GM21447 (cell line): ENCODE results near the gene HOXC4.

Source experiments
- ATAC-seq: cut with Tn5 transposase; IDR thresholded peaks from one replicate; pipeline ENCODE4 v1.9.1; 2021; ENCODE audit not compliant: unreplicated experiment

The HOXC4 gene

DNA sequence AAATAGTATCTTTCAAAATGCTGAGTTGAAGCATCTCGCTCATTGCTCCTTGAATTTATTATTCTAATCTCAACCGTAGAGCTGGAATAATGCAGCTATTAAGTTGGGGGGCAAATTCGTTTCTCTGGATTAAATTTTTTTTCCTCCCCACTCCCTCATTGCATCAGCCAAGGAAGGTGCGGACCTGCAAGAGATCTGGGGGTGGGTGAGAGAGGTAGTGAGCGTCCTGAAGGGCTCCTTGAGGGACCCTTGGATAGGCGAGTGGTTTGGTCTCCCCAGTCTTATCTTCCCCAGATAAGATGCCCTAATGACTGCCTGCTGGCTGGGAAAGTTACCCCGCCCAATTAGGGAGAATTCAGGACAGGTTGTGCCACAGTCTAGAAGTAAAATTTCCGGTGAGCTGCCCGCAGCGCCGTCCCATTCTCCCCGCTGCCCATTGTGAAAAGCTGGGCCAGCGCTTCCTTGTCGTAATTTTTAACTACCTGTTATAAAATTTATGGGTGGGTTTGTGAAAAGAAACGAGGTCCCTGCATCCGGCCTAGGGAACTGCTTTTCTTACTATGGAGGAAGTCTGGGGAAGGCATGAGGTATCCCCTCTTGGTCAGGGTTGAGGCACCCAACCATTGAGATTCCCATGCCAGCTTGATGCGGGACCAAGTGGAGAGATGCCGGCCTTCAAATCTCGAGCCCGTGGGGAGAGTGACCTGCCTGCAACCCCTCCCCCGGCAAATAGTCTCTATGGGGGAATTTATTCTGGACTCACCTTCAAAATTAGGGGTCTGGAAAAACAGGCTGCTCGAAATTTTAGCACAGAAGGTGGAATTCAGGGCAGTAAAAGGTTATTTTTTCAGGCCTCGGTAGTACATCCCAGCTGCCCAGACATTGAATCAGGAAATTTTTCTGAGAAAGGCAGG lies 38.4 kb upstream of the HOXC4 start:
- ATAC-seq: no peak

DNA sequence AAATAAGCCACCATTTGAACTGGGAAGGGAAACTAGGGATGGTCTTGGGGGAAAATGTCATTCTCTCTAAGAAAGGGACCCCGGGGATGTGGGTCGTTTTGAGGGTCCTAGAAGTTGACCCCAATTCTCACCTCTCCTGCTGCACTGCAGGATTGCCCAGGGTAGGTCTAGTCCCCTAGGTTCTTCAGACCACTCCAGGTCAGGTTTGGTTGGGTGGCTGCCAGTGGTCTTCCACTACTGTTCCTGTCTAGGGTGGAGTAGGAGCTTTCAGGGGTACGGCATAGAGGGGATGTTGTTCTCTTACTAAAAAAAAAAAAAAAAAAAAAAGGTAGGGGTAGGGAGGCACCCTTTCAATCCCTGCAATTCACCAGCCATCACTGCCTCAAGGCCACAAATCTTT lies 37.6 kb upstream of the HOXC4 start:
- no peak for ATAC-seq

DNA sequence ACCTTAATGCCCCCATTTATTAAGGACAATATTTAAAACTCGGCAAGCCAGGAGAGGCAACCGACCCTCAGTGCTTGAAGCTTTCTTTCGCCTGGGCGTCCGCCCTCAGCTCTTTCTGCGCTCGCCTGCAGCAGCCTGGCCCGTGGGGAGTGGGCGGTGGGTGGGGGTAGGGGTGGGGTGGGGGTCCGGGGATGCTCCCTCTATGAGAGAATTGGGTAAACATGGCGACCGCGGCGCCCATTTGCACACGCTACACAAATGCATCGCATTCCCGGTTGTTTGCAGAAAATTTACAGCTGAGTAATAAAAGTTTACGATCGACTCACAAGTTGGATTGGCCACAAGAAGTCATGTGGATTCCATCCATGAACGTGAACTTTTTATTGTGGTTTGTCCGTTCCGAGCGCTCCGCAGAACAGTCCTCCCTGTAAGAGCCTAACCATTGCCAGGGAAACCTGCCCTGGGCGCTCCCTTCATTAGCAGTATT lies 37.1 kb upstream of the HOXC4 start:
- no peak for ATAC-seq

DNA sequence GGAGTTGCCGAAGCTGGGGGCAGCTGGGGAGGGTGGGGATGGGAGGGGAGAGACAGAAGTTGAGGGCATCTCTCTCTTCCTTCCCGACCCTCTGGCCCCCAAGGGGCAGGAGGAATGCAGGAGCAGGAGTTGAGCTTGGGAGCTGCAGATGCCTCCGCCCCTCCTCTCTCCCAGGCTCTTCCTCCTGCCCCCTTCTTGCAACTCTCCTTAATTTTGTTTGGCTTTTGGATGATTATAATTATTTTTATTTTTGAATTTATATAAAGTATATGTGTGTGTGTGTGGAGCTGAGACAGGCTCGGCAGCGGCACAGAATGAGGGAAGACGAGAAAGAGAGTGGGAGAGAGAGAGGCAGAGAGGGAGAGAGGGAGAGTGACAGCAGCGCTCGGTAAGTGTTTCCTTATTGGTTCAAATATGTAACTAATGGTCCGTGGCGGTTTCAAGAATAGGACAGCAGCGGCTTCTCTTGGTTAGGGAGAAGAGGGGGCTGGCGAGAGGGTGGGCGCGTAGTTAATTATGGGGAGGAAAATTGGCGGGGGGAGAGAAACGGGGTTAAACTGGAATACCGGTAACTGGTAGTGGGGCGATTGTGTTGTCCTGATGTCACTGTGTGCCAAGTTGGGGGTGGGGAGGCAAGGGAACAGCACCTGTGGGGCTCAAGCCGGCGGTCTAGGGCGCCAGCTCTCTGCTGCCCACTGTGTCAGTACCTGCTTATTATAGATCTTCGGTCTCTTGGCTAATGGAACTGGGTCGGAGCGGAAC lies 36.4 kb upstream of the HOXC4 start:
- peak; percentile 35 for ATAC-seq

DNA sequence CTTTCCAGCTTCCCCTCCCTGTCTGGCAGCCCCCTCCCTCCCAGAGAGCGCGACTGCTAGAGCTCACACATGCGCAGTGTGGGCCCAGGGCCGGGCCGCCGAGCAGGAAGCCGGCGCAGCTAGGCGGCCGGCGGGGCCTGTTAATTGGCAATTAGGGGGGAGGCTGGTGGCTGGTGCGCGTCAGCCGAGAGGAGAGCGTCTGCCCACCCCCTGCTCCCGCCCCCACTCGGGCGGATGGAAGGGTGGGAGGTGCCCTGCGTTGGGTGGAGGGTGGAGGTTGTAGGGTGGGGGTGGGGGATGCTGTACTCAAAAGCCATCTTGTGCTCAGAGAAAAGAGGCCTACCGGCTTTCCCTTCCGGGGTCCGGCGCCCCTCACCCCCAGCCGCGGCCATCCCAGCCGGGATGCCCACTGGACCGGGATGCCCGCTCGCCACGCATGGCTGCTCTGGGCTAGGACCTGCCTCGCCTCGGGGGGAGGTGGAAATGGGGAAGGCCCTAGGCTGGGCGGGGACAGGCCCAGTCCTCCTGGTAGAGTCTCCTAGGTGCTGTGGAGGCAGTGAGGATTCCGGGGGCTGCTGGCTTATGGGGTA lies 35.7 kb upstream of the HOXC4 start:
- peak; percentile 61 for ATAC-seq

GRCh38 chr12:54018468-54018984 lies 35.1 kb upstream of the HOXC4 start:
- no peak for ATAC-seq

DNA sequence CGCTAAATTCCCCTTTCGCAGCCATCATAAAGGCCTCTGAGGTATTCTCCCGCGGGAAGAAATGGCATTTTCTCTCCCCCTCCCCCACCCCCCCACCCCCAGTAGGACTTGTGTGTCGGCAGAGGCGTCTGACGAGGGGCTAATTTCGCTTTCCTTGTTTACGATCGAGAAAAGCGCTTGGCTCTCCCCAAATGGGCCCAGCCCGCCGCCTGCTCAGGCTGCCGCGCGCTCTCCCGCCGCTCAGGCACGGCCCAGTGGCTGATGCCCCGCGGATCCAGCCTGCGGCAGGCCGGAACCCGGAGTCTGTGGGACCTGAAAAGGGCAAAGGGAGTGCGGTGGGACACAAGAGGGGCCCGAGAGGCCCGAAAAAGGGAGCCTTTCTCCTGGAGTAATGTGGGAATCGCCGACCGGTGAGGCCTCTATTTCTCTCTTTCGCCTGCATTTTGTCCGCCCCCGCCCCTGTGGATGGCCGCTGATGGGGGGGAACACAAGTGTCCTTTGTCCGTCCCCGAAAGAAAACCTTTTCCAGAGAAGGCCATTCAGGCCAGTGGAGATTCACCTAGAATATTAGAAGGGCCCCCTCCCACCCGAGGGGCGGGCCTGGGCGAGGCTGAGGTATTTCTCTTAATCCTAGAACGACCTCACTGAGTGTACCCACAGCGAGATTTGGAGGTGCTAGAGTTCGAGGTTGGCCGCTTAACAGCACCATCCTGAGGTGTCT lies 34.4 kb upstream of the HOXC4 start:
- ATAC-seq: no peak

- no peak for ATAC-seq
Measured at GRCh38 chr12:54019924-54020590, 33.6 kb upstream of the HOXC4 start.

DNA sequence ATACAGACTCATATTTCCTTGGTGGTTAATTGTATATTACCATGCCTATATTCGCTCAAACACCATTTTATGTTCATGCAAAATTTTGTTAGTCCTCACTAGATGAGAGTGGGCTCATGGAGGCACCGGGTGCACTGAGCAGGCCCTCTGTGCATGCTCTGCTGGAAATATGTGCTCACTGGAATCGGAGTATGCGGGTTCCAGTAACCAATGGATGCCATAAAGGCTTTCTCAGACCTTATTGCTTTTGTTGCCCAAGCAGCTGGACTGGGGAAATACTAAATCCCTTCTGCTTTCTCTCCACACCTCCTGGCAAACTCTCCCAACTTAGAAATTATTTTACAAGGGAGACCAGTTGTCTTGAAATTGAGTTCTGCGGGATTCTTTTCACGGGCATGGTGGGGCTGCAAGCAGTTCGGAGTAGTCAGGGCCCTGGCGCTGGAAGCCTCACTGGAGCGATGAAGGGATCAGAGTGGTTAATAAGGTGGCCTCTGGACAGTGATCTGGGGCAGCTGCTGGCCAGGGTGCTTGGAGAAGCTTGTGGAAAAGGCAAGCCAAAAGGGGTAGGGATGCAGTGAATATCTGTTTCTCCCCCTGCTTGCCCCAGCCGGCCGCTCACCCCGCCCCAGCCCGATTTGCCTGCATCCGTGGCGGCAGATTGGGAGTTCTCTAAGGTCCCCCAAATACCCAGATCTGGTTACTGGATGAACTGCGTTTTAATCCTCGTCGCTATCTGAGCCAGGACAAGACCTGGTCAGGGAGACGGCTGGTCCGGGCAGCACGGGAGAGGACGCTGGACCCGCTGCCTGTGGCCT lies 32.8 kb upstream of the HOXC4 start:
- ATAC-seq: no peak

GRCh38 chr12:54021432-54022013 lies 32.1 kb upstream of the HOXC4 start:
- no peak for ATAC-seq

- ATAC-seq: no peak
Measured at GRCh38 chr12:54022960-54023884, 30.4 kb upstream of the HOXC4 start.

GRCh38 chr12:54024127-54024526 lies 29.5 kb upstream of the HOXC4 start:
- ATAC-seq: no peak

DNA sequence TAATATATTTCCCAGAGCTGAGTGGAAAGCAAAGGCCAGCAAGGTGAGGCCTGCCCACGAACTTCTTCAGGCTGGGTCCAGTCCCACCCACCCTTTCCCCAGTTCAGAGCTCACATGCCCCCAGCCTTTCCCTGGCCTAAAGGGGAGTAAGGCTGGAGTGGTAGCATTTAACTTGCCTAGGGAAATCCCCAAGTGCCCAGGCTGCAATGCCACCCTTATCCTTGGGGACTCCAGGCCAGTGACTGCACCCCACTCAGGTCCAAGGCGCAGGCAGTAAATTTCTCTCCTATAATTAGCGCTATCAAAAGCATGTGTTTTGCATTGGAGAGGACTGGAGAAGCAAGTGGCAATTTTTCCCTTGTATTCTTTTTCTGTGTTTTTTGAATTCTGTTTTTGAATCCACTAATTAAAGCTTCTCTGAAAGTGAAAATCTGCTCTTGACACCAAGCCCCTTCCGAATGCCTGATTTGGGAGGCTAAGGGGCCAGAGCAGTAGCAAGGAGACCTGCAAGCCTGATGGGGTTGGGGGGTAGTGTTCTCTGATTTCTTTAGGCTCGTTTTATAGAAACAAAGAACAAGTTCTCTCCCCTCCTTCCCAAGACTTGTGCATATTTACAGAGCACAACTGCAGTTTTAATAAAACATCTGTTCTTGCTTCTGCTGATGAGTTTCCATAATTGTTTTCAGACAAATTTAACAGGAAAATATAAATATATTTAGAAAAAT lies 28.9 kb upstream of the HOXC4 start:
- no peak for ATAC-seq

GRCh38 chr12:54025499-54026405 lies 27.9 kb upstream of the HOXC4 start:
- no peak for ATAC-seq

GRCh38 chr12:54026640-54027441 lies 26.8 kb upstream of the HOXC4 start:
- ATAC-seq: no peak

DNA sequence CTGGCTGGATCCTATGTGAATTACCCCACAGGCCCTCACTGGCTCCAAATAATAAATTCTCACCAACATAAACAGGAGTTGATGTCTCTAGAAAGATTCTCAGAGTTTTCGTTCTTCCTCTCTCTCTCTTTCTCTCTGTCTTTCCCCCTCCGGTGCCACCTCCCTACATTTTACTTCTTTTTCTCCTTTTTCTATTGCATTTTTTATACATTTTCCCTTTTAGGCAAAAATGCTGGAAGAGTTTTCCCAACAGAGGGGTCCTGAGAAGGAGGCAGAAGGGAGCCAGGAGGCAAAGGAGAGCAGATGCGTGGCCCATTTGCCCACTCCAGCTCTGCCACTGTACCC lies 26.2 kb upstream of the HOXC4 start:
- no peak for ATAC-seq
